Measurements from ENCODE around the gene ZNF407.
A peak's percentile ranks its signal among the peaks of the same experiment; 100 is the strongest.

ZNF407 gene

GRCh38 chr18:74828200-74828599 lies 230.5 kb downstream of the ZNF407 start:
- FAIRE-seq = no peak
- no peak for TF ChIP-seq POLR2A (IDR thresholded peaks at IDR 0.05; ENCODE audit: low read depth, low read length)

DNA sequence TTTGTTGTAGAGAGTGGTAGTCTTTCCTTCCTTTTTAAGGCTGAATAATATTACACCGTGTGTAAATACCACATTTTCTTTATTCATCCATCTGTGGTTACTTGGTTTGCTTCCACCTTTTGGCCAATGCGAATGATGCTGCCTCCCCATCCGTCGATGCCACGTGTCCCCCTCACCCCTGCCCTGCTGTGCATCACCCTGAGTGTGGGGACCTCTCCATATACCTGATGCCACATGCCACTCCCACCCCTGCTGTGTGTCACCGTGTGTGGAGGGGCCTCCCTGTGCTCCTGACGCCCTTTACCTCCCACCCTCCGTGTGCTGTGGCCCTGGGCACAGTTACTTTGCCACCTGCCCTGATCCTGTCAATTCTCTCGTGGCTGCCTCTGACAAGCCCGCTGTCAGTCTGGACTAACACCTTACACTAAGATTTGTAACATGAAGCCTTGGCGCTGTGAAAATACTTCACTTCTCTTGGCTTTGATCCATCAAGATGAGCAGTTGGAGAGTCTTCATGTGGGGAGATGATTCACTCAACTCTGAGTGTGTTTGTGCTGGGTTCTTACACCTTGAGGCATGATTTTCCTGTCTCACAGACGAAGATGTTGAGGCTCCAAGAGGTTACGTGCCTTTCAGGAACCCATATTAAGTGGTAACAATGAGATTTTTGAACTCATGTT lies 234.0 kb downstream of the ZNF407 start:
- no peak for TF ChIP-seq POLR2A (IDR thresholded peaks at IDR 0.05; ENCODE audit: low read depth, low read length)
- DNase-seq (ENCODE audit: insufficient read length, low spot score) (no peak), FAIRE-seq (no peak)

More at GRCh38 chr18:74828200-74828599, 230.5 kb downstream of the ZNF407 start:
- DNase-seq (ENCODE audit: insufficient read length, low spot score) = no peak

GRCh38 chr18:74832381-74832780 lies 234.7 kb downstream of the ZNF407 start:
- TF ChIP-seq POLR2A (IDR thresholded peaks at IDR 0.05; ENCODE audit: low read depth, low read length) = no peak
- DNase-seq (ENCODE audit: insufficient read length, low spot score) = no peak
- FAIRE-seq = no peak

- TF ChIP-seq POLR2A (IDR thresholded peaks at IDR 0.05; ENCODE audit: low read depth, low read length) = no peak
- no peak for FAIRE-seq
- DNase-seq (ENCODE audit: insufficient read length, low spot score) = no peak
These were observed 235.3 kb downstream of the ZNF407 start for GRCh38 chr18:74832999-74833398.

DNA sequence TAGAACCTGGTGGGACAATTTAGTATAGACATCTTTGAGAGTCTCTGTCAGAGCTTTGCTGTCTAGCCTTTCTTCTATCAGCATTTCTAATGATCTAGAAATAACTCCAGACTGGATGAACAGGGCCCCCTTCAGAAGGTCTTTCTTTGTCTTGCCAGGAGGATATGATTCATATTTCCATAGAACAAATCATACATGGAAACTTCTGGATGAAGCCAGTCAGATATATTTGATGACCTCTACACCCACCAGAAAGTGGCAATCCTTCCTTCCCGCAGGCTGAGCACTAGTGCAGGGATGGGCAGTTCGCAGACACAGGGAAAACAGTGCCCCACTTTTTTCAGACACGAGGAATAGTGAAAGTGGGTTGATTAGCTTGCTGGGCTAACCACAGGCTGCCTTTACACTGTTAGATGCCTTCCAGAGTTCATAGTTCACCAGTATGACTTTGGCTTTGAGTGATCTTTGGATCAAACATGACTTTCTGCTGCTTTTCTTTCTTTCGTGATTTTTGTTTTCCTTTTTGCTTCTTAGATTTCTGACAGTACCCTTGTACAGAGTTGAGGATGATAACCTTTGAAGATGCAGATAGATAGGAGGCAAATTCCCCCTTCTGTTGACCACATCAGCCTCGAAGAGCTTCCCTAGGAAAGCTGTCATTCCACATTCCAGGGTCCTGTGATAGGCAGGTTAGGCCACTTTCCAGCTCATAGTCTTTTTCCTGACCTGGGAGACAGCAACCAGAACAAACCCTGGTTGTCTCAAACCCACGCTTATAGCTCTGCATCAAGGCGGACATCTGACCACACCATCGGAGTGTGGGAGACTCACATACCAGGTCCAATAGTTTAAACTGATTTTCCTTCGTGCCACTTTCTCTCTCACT lies 237.0 kb downstream of the ZNF407 start:
- FAIRE-seq = no peak
- no peak for DNase-seq (ENCODE audit: insufficient read length, low spot score)
- TF ChIP-seq POLR2A (IDR thresholded peaks at IDR 0.05; ENCODE audit: low read depth, low read length) = no peak

GRCh38 chr18:74836296-74837139 lies 238.8 kb downstream of the ZNF407 start:
- TF ChIP-seq POLR2A (IDR thresholded peaks at IDR 0.05; ENCODE audit: low read depth, low read length) = no peak
- FAIRE-seq (no peak), DNase-seq (ENCODE audit: insufficient read length, low spot score) (no peak)

DNA sequence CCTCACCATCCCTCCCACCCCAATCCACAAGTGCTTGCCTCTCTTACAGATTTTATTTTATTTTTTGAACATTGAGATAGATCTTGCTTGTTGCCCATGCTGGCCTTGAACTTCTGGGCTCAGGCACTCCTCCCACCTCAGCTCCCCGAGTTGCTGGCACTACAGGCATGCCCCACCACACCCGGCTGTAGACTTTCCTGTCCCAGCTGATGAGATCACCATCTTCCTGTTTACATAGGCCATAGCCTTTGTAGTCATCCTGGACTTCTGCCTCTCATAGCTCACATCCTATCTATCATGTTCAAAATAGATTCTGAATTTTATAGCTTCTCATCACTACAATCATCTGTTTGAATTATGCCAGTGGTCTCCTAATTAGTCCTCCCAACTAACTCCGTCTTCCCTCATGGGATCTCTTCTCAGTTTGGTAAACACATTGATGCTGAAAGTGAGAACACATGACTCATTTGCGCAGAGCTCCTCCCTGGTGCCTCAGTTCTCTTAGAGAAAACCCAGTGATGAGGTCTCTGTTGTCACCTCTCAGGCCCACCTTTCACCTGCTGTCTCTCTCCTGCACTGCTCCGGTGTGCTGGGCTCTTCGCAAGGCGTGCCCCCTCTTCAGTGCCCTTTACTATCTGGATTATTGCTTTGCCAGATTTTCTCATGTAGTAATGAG lies 243.0 kb downstream of the ZNF407 start:
- no peak for TF ChIP-seq POLR2A (IDR thresholded peaks at IDR 0.05; ENCODE audit: low read depth, low read length)
- FAIRE-seq = no peak
- peak; percentile 9 for DNase-seq (ENCODE audit: insufficient read length, low spot score)

- FAIRE-seq (no peak), DNase-seq (ENCODE audit: insufficient read length, low spot score) (no peak)
- no peak for TF ChIP-seq POLR2A (IDR thresholded peaks at IDR 0.05; ENCODE audit: low read depth, low read length)
These were observed 243.6 kb downstream of the ZNF407 start for GRCh38 chr18:74841248-74841647.

- TF ChIP-seq POLR2A (IDR thresholded peaks at IDR 0.05; ENCODE audit: low read depth, low read length) = no peak
- no peak for DNase-seq (ENCODE audit: insufficient read length, low spot score)
- FAIRE-seq = no peak
These were observed 251.6 kb downstream of the ZNF407 start for GRCh38 chr18:74849301-74849700.

GRCh38 chr18:74856434-74856833 lies 258.8 kb downstream of the ZNF407 start:
- no peak for DNase-seq (ENCODE audit: insufficient read length, low spot score)
- no peak for TF ChIP-seq POLR2A (IDR thresholded peaks at IDR 0.05; ENCODE audit: low read depth, low read length)
- no peak for FAIRE-seq

DNA sequence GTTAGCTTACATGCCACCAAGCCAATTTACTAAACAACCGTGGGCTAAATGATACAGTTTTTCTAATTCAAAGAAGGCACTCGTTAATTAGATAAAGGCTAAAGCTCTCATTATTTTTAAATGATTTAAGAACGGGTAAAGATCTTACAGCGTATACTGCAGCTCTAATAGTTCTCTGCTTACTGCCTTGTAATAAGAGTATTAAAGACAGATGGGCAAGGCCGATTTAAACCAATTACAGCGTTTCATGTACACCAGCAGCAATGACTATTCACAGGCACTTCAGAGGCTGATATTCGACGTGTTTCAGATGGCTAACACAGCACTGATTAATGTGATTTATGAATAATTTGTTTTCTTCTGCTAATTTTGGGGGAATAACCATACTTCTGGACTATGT lies 259.3 kb downstream of the ZNF407 start:
- DNase-seq (ENCODE audit: insufficient read length, low spot score) (no peak), FAIRE-seq (no peak)
- TF ChIP-seq POLR2A (IDR thresholded peaks at IDR 0.05; ENCODE audit: low read depth, low read length) = no peak

DNA sequence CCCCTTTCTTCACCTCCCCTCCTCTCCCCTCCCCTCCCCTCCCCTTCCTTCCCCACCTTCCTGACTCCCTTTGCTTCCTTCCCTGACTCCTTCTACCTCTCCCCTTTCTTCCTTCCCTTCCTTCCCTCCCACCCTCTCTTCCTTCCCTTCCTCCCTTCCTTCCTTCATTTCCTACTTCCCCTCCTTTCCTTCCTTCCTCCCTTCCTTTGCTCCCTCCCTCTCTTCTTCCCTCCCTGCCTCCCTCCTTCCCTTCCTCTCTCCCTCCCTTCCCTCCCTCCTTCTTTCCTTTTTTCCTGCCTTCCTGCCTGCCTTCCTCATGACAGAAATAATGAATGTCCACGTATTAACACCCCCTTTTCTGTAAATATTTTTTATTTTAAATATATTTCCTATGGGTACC lies 260.2 kb downstream of the ZNF407 start:
- TF ChIP-seq POLR2A (IDR thresholded peaks at IDR 0.05; ENCODE audit: low read depth, low read length) = no peak
- FAIRE-seq (no peak), DNase-seq (ENCODE audit: insufficient read length, low spot score) (no peak)

DNA sequence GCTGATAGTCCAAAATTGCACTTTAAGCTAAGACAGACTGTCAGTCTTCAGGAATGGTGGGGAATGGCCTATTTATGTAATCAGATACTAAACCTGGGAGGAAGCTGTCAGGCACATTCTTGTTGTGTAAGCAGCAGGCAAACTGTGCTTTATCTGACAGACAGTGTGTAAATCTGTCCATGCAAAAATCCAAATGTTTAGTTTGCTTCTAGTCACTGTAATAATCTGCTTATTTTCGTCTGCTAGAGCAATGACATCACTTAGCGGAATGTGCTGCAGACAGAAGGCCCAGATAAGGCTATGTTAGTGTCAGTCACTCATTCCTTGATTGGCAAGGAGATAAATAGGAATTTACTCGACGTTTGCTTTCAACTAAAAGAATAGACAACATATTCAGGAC lies 263.5 kb downstream of the ZNF407 start:
- FAIRE-seq (no peak), DNase-seq (ENCODE audit: insufficient read length, low spot score) (no peak)
- no peak for TF ChIP-seq POLR2A (IDR thresholded peaks at IDR 0.05; ENCODE audit: low read depth, low read length)

Measured in H54 (cell line).